ENCODE data around the gene FGF14. TPM values are rescaled to one million over a fixed set of nuclear protein-coding genes. Genes with fewer than 3 reads are reported as not detected.

FGF14 gene
- polyA plus RNA-seq, 1 donor (not counting 4 experiments of a cell fraction or from before 2014, with no cell fraction given): 0.09 TPM

DNA sequence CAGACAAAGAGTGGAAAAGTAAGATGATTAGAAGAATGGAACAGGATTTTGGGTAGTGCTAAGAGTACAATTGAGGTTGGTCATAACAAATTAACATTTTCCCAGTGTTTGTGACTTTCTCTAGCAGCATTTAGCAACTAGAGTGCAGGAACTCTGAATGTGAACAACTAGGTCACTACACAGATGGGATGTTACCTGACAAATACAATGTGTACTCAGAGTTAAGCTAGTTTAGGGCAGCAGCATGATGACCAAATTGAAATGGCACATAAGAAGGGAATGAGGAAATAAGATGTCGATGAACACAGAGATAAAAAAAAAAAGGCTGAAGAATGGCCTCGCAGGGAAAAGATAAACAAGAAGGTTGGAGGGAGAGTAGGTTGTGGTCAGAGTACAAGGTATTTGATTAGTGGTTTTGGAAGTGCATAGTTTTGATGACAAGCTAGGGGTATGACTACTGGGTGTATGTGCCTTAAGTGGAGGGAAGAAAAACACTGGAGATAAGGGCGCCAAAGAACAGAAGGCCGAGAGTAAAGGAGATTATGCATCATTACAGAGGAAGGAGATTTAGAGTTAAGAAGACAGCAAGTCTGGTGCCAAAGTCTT is 381.1 kb downstream of the FGF14 start:
- no peak for DNase-seq (ENCODE audit: low read depth, low spot score)
- no peak overlapping the region for H3K27ac ChIP-seq (ENCODE audit: control insufficient read depth, insufficient read depth, low read length)

DNA sequence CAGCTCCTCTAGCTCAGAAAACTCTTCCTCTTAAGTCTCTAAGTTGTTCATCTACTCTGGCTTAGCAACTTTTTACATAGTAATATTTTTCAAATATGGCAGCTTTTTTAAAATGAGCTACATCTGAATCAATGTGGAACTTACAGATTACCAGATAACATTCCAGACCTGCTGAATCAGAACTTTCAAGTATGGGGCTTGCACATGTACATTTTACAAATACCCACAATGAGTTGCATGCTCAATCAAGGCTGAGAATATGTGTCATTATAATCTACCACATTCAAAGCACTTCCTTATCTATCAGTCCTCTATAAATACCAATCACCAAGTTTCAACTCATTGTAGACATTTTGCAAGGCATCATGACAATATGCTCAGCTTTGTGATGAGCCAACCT is 383.1 kb downstream of the FGF14 start:
- H3K9ac ChIP-seq (ENCODE audit: control insufficient read depth, extremely low read depth, insufficient read depth, low read length): no peak overlapping the region
- H3K27me3 ChIP-seq (ENCODE audit: control insufficient read depth, extremely low read depth, insufficient read depth, low read length): no peaks in the 10 kb centered on the region
- H3K9me1 ChIP-seq (ENCODE audit: control insufficient read depth, extremely low read depth, insufficient read depth, low read length): no peaks in the 10 kb centered on the region
- dilution Hi-C loops (cut with MboI; ENCODE audit: extremely low pct_ligation_motif_present, low sequenced_read_pairs): no loop called here
- H2AFZ ChIP-seq (ENCODE audit: control insufficient read depth, low read length): no peak overlapping the region
- no peaks in the 10 kb centered on the region for H3K4me1 ChIP-seq (ENCODE audit: control insufficient read depth, extremely low read depth, insufficient read depth, low read length)
- H3K4me3 ChIP-seq (ENCODE audit: control insufficient read depth in 2 of 3, extremely low read depth in 1 of 3, insufficient read depth in 2 of 3, low read depth in 1 of 3, low read length in 3 of 3): no peak overlapping the region
- no peak for TF ChIP-seq EZH2 (IDR thresholded peaks at IDR 0.05; ENCODE audit: low read length)
- TF ChIP-seq, protein P1, sequence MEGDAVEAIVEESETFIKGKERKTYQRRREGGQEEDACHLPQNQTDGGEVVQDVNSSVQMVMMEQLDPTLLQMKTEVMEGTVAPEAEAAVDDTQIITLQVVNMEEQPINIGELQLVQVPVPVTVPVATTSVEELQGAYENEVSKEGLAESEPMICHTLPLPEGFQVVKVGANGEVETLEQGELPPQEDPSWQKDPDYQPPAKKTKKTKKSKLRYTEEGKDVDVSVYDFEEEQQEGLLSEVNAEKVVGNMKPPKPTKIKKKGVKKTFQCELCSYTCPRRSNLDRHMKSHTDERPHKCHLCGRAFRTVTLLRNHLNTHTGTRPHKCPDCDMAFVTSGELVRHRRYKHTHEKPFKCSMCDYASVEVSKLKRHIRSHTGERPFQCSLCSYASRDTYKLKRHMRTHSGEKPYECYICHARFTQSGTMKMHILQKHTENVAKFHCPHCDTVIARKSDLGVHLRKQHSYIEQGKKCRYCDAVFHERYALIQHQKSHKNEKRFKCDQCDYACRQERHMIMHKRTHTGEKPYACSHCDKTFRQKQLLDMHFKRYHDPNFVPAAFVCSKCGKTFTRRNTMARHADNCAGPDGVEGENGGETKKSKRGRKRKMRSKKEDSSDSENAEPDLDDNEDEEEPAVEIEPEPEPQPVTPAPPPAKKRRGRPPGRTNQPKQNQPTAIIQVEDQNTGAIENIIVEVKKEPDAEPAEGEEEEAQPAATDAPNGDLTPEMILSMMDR (optimal IDR thresholded peaks at IDR 0.05 in 1 of 3, IDR thresholded peaks at IDR 0.05 in 1 of 3, conservative IDR thresholded peaks at IDR 0.05 in 1 of 3; ENCODE audit: extremely low read depth in 1 of 3, insufficient read depth in 2 of 3, low read length in 3 of 3): no peak
- FAIRE-seq: no peak
- no peaks in the 10 kb centered on the region for H3K36me3 ChIP-seq (ENCODE audit: control insufficient read depth in 2 of 2, extremely low read depth in 1 of 2, insufficient read depth in 2 of 2, low read length in 2 of 2)
- H4K20me1 ChIP-seq (ENCODE audit: control insufficient read depth, extremely low read depth, insufficient read depth, low read length): no peaks in the 10 kb centered on the region
- no peaks in the 10 kb centered on the region for H3K9me3 ChIP-seq (ENCODE audit: control insufficient read depth, low read depth, low read length)
- no peaks in the 10 kb centered on the region for H3K79me2 ChIP-seq (ENCODE audit: control insufficient read depth, insufficient read depth, low read length)
- no peak for DNase-seq (ENCODE audit: low read depth, low spot score)
- no peak overlapping the region for H3K4me2 ChIP-seq (ENCODE audit: control insufficient read depth, extremely low read depth, insufficient read depth, low read depth, low read length)
- H3K27ac ChIP-seq (ENCODE audit: control insufficient read depth, insufficient read depth, low read length): no peak overlapping the region

More for the DNA sequence above, 381.1 kb downstream of the FGF14 start:
- no peaks in the 10 kb centered on the region for H3K36me3 ChIP-seq (ENCODE audit: control insufficient read depth in 2 of 2, extremely low read depth in 1 of 2, insufficient read depth in 2 of 2, low read length in 2 of 2)
- TF ChIP-seq EZH2 (IDR thresholded peaks at IDR 0.05; ENCODE audit: low read length): no peak
- TF ChIP-seq, protein P1 (optimal IDR thresholded peaks at IDR 0.05 in 1 of 3, IDR thresholded peaks at IDR 0.05 in 1 of 3, conservative IDR thresholded peaks at IDR 0.05 in 1 of 3; ENCODE audit: extremely low read depth in 1 of 3, insufficient read depth in 2 of 3, low read length in 3 of 3): no peak
- no peak overlapping the region for H3K4me2 ChIP-seq (ENCODE audit: control insufficient read depth, extremely low read depth, insufficient read depth, low read depth, low read length)
- no peaks in the 10 kb centered on the region for H3K9me1 ChIP-seq (ENCODE audit: control insufficient read depth, extremely low read depth, insufficient read depth, low read length)
- H3K79me2 ChIP-seq (ENCODE audit: control insufficient read depth, insufficient read depth, low read length): no peaks in the 10 kb centered on the region
- FAIRE-seq: no peak
- H3K4me1 ChIP-seq (ENCODE audit: control insufficient read depth, extremely low read depth, insufficient read depth, low read length): no peaks in the 10 kb centered on the region
- no peaks in the 10 kb centered on the region for H3K9me3 ChIP-seq (ENCODE audit: control insufficient read depth, low read depth, low read length)
- H3K9ac ChIP-seq (ENCODE audit: control insufficient read depth, extremely low read depth, insufficient read depth, low read length): no peak overlapping the region
- H3K27me3 ChIP-seq (ENCODE audit: control insufficient read depth, extremely low read depth, insufficient read depth, low read length): no peaks in the 10 kb centered on the region
- H4K20me1 ChIP-seq (ENCODE audit: control insufficient read depth, extremely low read depth, insufficient read depth, low read length): no peaks in the 10 kb centered on the region
- no peak overlapping the region for H3K4me3 ChIP-seq (ENCODE audit: control insufficient read depth in 2 of 3, extremely low read depth in 1 of 3, insufficient read depth in 2 of 3, low read depth in 1 of 3, low read length in 3 of 3)
- no peak overlapping the region for H2AFZ ChIP-seq (ENCODE audit: control insufficient read depth, low read length)
- dilution Hi-C loops (cut with MboI; ENCODE audit: extremely low pct_ligation_motif_present, low sequenced_read_pairs): no loop called here

Measured in keratinocyte (primary cell).